ENCODE measurements around the gene CALD1.
A peak's percentile ranks its signal among the peaks of the same experiment; 100 is the strongest.

CALD1 gene

DNA sequence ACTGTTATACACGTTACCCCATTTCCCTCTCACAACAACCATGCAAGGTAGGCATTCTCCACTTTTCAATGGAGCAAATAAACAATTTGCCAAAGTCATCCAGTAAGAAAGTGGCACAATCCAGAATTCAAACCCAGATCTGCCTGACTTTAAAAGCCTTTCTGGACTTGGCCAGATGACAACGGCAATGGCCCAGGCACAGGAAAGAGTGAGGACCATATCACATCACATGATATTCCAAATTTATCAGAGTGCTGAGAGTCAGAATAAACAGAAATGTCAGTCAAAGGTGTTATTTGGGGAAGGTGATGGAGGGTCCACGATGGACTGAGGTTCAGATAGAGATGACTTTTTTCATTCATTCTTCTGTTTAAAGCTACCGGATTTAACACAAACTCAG is 48.0 kb downstream of the CALD1 start:
- H3K27ac Mint-ChIP-seq (ENCODE audit: low read depth), result no peak overlapping the region
- H3K9me3 Mint-ChIP-seq, result no peaks in the 10 kb centered on the region
- H3K4me3 Mint-ChIP-seq, result no peak overlapping the region
- ATAC-seq (replicated peaks; ENCODE audit: extremely low read depth, poor library complexity, severe bottlenecking), result no peak
- no peak for DNase-seq (ENCODE audit: low spot score in 2 of 2)
- peaks cover 48% of the 10 kb centered on the region for H3K27me3 Mint-ChIP-seq
- no peaks in the 10 kb centered on the region for H3K4me1 Mint-ChIP-seq
- H3K36me3 Mint-ChIP-seq (ENCODE audit: insufficient read depth), result peaks cover 3% of the 10 kb centered on the region

GRCh38 chr7:134827889-134828288 is 48.5 kb downstream of the CALD1 start:
- ATAC-seq (replicated peaks; ENCODE audit: extremely low read depth, poor library complexity, severe bottlenecking) (no peak), DNase-seq (ENCODE audit: low spot score in 2 of 2) (no peak)
- Mint-ChIP-seq H3K27me3 (peaks cover 49% of the 10 kb centered on the region), H3K4me1 (no peaks in the 10 kb centered on the region), H3K4me3 (no peak overlapping the region), H3K9me3 (no peaks in the 10 kb centered on the region), H3K27ac (ENCODE audit: low read depth) (no peak overlapping the region), H3K36me3 (ENCODE audit: insufficient read depth) (peaks cover 3% of the 10 kb centered on the region)

DNA sequence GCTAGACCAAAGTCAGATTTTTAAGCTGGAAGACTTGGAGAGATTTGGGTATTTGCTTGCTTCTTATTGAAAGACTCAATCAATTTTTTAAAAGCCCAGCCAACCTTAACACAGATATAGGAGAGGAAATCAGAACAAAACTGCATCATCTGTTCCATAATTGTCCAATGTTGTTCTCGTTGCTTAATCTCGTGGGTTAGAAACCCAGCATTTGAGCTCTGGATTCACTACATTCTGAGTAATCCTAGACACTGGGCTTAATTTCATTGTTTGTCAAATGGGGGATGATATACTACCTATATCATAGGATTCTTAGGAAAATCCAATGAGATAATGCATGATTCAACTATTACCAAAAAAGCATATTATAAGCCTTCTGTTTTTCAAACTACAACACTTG is 48.9 kb downstream of the CALD1 start:
- ATAC-seq (replicated peaks; ENCODE audit: extremely low read depth, poor library complexity, severe bottlenecking), result no peak
- Mint-ChIP-seq H3K27me3 (peaks cover 49% of the 10 kb centered on the region), H3K27ac (ENCODE audit: low read depth) (no peak overlapping the region), H3K36me3 (ENCODE audit: insufficient read depth) (peaks cover 3% of the 10 kb centered on the region), H3K4me1 (no peaks in the 10 kb centered on the region), H3K4me3 (no peak overlapping the region), H3K9me3 (no peaks in the 10 kb centered on the region)
- no peak for DNase-seq (ENCODE audit: low spot score in 2 of 2)

DNA sequence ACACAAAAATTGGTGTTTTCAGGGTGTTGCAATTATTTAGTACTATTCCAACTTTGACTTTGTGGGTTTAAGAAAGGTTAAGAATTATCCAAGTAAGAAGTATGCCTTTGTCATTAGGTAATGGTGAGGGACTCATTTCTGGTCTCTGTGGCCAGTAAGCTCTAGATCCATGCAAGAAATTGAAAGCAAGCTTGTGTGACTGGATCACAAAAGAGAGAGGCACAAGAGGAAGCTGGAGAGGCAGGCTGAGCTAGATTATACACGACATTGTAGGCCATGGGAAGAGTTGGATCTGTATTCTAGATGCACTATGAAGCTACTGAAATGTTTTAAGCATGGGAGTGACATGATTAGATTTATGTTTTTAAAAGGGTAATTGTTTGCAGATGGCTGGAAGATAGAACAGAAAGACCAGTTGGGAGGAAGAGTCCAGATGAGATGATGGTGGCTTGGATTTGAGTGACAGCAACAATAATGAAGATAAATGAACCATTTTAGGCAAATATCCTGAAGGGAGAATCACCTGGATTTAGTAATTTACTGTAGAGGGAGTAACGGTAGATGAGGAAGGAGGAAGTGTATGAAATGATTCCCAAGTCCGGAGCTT is 50.0 kb downstream of the CALD1 start:
- Mint-ChIP-seq H3K4me1 (no peaks in the 10 kb centered on the region), H3K4me3 (no peak overlapping the region), H3K27ac (ENCODE audit: low read depth) (no peak overlapping the region), H3K27me3 (peaks cover 47% of the 10 kb centered on the region), H3K9me3 (no peaks in the 10 kb centered on the region), H3K36me3 (ENCODE audit: insufficient read depth) (peaks cover 3% of the 10 kb centered on the region)
- no peak for DNase-seq (ENCODE audit: low spot score in 2 of 2)
- ATAC-seq (replicated peaks; ENCODE audit: extremely low read depth, poor library complexity, severe bottlenecking), result no peak

GRCh38 chr7:134831862-134832261 is 52.4 kb downstream of the CALD1 start:
- DNase-seq (ENCODE audit: low spot score in 2 of 2) (no peak), ATAC-seq (replicated peaks; ENCODE audit: extremely low read depth, poor library complexity, severe bottlenecking) (no peak)
- no peaks in the 10 kb centered on the region for H3K4me1 Mint-ChIP-seq
- no peaks in the 10 kb centered on the region for H3K9me3 Mint-ChIP-seq
- H3K36me3 Mint-ChIP-seq (ENCODE audit: insufficient read depth), result peaks cover 2% of the 10 kb centered on the region
- peaks cover 31% of the 10 kb centered on the region for H3K27me3 Mint-ChIP-seq
- H3K27ac Mint-ChIP-seq (ENCODE audit: low read depth), result no peak overlapping the region
- peak overlapping the region; percentile 33 for H3K4me3 Mint-ChIP-seq

- Mint-ChIP-seq H3K27me3 (peaks cover 26% of the 10 kb centered on the region), H3K9me3 (no peaks in the 10 kb centered on the region), H3K27ac (ENCODE audit: low read depth) (no peak overlapping the region), H3K4me1 (no peaks in the 10 kb centered on the region), H3K36me3 (ENCODE audit: insufficient read depth) (peaks cover 2% of the 10 kb centered on the region), H3K4me3 (no peak overlapping the region)
- ATAC-seq (replicated peaks; ENCODE audit: extremely low read depth, poor library complexity, severe bottlenecking) (no peak), DNase-seq (ENCODE audit: low spot score in 2 of 2) (no peak)
Measured at GRCh38 chr7:134832367-134832766, 52.9 kb downstream of the CALD1 start.

DNA sequence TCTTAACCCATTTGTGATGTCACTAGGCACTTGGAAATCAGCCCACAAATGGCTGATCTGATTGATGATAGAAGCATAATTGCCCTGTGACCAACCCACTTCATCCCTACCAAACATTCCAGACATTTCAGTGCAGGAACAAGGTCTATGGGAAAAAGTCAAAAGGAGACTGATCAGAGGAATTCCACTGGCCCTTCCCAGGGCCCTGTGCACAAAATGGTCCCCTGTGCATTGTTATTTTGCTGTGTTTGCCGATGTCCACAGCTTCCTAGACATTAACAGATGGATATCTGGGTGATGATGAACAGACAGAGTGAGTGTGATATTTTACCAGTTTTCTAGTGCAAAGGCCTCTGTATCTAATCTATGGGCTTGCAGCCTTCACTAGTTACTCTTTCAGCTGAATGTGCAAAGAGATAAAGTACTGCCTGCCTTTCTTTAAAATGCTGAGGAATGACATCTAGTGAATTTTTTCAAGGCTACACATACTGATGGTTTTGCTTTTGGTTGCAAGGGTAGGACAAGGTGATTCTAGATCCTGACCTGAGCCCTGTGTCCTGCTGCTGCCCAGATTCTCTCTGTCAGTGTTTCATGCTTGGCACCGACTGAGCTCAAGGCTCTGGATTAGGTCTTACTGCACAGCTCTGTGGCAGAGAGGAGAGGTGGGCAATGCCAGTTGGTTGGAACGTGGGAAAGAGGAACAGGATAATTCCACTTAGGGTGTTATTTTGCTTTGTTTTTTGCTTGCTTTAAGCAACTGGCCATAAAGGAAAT is 55.4 kb downstream of the CALD1 start:
- no peak overlapping the region for H3K4me3 Mint-ChIP-seq
- H3K36me3 Mint-ChIP-seq (ENCODE audit: insufficient read depth), result peaks cover 2% of the 10 kb centered on the region
- H3K27me3 Mint-ChIP-seq, result peaks cover 25% of the 10 kb centered on the region
- H3K9me3 Mint-ChIP-seq, result no peaks in the 10 kb centered on the region
- ATAC-seq (replicated peaks; ENCODE audit: extremely low read depth, poor library complexity, severe bottlenecking) (no peak), DNase-seq (ENCODE audit: low spot score in 2 of 2) (no peak)
- H3K4me1 Mint-ChIP-seq, result no peaks in the 10 kb centered on the region
- no peak overlapping the region for H3K27ac Mint-ChIP-seq (ENCODE audit: low read depth)

GRCh38 chr7:134835463-134835823 is 56.0 kb downstream of the CALD1 start:
- no peaks in the 10 kb centered on the region for H3K4me1 Mint-ChIP-seq
- ATAC-seq (replicated peaks; ENCODE audit: extremely low read depth, poor library complexity, severe bottlenecking), result no peak

GRCh38 chr7:134836447-134836846 is 57.0 kb downstream of the CALD1 start:
- Mint-ChIP-seq H3K27me3 (peaks cover 27% of the 10 kb centered on the region), H3K27ac (ENCODE audit: low read depth) (no peak overlapping the region), H3K4me3 (no peak overlapping the region), H3K4me1 (no peaks in the 10 kb centered on the region), H3K9me3 (no peaks in the 10 kb centered on the region), H3K36me3 (ENCODE audit: insufficient read depth) (peaks cover 2% of the 10 kb centered on the region)
- DNase-seq (ENCODE audit: low spot score in 2 of 2), result no peak
- ATAC-seq (replicated peaks; ENCODE audit: extremely low read depth, poor library complexity, severe bottlenecking), result no peak

More at GRCh38 chr7:134835463-134835823, 56.0 kb downstream of the CALD1 start:
- H3K36me3 Mint-ChIP-seq (ENCODE audit: insufficient read depth), result peaks cover 2% of the 10 kb centered on the region
- peaks cover 28% of the 10 kb centered on the region for H3K27me3 Mint-ChIP-seq
- no peak for DNase-seq (ENCODE audit: low spot score in 2 of 2)
- H3K27ac Mint-ChIP-seq (ENCODE audit: low read depth), result no peak overlapping the region
- H3K9me3 Mint-ChIP-seq, result no peaks in the 10 kb centered on the region
- no peak overlapping the region for H3K4me3 Mint-ChIP-seq

DNA sequence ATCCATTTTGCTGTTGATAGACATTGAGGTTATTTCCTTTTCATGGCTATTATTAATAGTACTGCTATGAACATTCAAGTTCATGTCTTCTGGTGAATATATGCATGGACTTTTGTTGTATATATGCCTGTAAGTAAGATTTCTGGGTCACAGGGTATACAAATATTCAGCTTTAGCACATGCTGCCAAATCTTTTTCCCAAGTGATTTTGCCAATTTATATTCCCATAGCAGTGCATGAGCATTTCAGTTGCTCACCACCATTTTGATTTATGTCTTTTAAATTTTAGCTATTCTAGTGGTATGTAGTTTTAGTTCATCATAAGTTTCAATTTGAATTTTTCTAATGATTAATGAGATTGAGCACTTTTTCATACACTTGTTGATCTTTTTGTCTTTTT is 59.9 kb downstream of the CALD1 start:
- Mint-ChIP-seq H3K36me3 (ENCODE audit: insufficient read depth) (peaks cover 2% of the 10 kb centered on the region), H3K9me3 (no peaks in the 10 kb centered on the region), H3K27ac (ENCODE audit: low read depth) (no peak overlapping the region), H3K4me3 (no peak overlapping the region), H3K4me1 (no peaks in the 10 kb centered on the region), H3K27me3 (peaks cover 16% of the 10 kb centered on the region)
- ATAC-seq (replicated peaks; ENCODE audit: extremely low read depth, poor library complexity, severe bottlenecking) (no peak), DNase-seq (ENCODE audit: low spot score in 2 of 2) (no peak)

DNA sequence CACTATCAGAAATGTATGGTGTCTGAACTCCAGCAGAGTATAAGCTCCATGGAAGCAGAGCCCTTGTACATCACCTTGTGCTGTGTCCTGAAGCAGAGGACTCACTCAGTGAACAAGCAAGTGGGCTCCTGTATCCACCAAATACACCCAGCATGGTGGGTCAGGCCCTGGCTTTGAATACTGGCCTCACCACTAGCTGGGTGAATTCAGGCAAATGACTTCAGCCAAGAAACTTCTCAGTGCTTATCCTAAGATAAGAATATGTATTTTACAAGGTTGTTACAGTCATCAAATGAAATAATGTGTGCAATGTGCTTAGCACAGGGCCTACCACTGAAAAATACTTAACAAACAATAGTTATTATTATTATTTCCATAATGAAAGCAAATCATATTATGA is 62.6 kb downstream of the CALD1 start:
- Mint-ChIP-seq H3K36me3 (ENCODE audit: insufficient read depth) (no peaks in the 10 kb centered on the region), H3K9me3 (no peaks in the 10 kb centered on the region), H3K27me3 (peaks cover 25% of the 10 kb centered on the region), H3K4me1 (no peaks in the 10 kb centered on the region), H3K27ac (ENCODE audit: low read depth) (no peak overlapping the region), H3K4me3 (no peak overlapping the region)
- no peak for DNase-seq (ENCODE audit: low spot score in 2 of 2)
- ATAC-seq (replicated peaks; ENCODE audit: extremely low read depth, poor library complexity, severe bottlenecking), result no peak

GRCh38 chr7:134842886-134843430 is 63.5 kb downstream of the CALD1 start:
- Mint-ChIP-seq H3K27ac (ENCODE audit: low read depth) (no peak overlapping the region), H3K9me3 (no peaks in the 10 kb centered on the region), H3K4me3 (no peak overlapping the region), H3K36me3 (ENCODE audit: insufficient read depth) (no peaks in the 10 kb centered on the region), H3K27me3 (peaks cover 31% of the 10 kb centered on the region), H3K4me1 (no peaks in the 10 kb centered on the region)
- no peak for DNase-seq (ENCODE audit: low spot score in 2 of 2)
- ATAC-seq (replicated peaks; ENCODE audit: extremely low read depth, poor library complexity, severe bottlenecking), result no peak

- DNase-seq (ENCODE audit: low spot score in 2 of 2) (no peak), ATAC-seq (replicated peaks; ENCODE audit: extremely low read depth, poor library complexity, severe bottlenecking) (no peak)
- H3K27me3 Mint-ChIP-seq, result peaks cover 30% of the 10 kb centered on the region
- no peak overlapping the region for H3K4me3 Mint-ChIP-seq
- H3K4me1 Mint-ChIP-seq, result no peaks in the 10 kb centered on the region
- no peaks in the 10 kb centered on the region for H3K36me3 Mint-ChIP-seq (ENCODE audit: insufficient read depth)
- H3K9me3 Mint-ChIP-seq, result no peaks in the 10 kb centered on the region
- H3K27ac Mint-ChIP-seq (ENCODE audit: low read depth), result no peak overlapping the region
Measured at GRCh38 chr7:134844200-134844599, 64.8 kb downstream of the CALD1 start.

Data from central memory CD8-positive, alpha-beta T cell (primary cell).